H9 (cell line): ENCODE results near the gene RUFY2. TPM values are rescaled to one million over a fixed set of nuclear protein-coding genes. Genes with fewer than 3 reads are reported as not detected.

Experiments
- DNase-seq: peaks from one replicate; pipeline ENCODE4 v3.0.0-alpha.2; 2017
- H2AFZ ChIP-seq: one replicate; pipeline ENCODE4 v1.6.1; 2013; ENCODE audit warnings: mild to moderate bottlenecking, low read length, control low read depth, moderate library complexity
- H2AK5ac ChIP-seq: 2 replicates; pipeline ENCODE4 v1.6.1; 2013; ENCODE audit warnings: low read length, control low read depth, mixed read lengths; ENCODE audit not compliant: insufficient read length
- H2BK120ac ChIP-seq: one replicate; pipeline ENCODE4 v1.6.1; 2013; ENCODE audit warnings: low read depth, mild to moderate bottlenecking, low read length, control low read depth, inconsistent platforms; ENCODE audit not compliant: poor library complexity, severe bottlenecking
- H2BK12ac ChIP-seq: 2 replicates; pipeline ENCODE4 v1.6.1; 2013; ENCODE audit warnings: low read length, control low read depth, mixed read lengths, low read depth; ENCODE audit not compliant: insufficient read length
- H2BK15ac ChIP-seq: 2 replicates; pipeline ENCODE4 v1.6.1; 2013; ENCODE audit warnings: low read depth, low read length, control low read depth
- H2BK20ac ChIP-seq: one replicate; pipeline ENCODE4 v1.6.1; 2013; ENCODE audit warnings: low read depth, mild to moderate bottlenecking, low read length, control low read depth, inconsistent platforms; ENCODE audit not compliant: poor library complexity, severe bottlenecking
- H2BK5ac ChIP-seq: 2 replicates; pipeline ENCODE4 v1.6.1; 2013; ENCODE audit warnings: low read length, control low read depth, mixed read lengths; ENCODE audit not compliant: insufficient read length
- H3K14ac ChIP-seq: 2 replicates; pipeline ENCODE4 v1.6.1; 2013; ENCODE audit warnings: low read length, control low read depth; ENCODE audit not compliant: insufficient read depth
- H3K18ac ChIP-seq: 2 replicates; pipeline ENCODE4 v1.6.1; 2013; ENCODE audit warnings: low read depth, mild to moderate bottlenecking, mixed read lengths, low read length, control low read depth; ENCODE audit not compliant: insufficient read length
- H3K23ac ChIP-seq: 2 replicates; pipeline ENCODE4 v1.6.1; 2013; ENCODE audit warnings: low read length, control low read depth, mixed read lengths, low read depth; ENCODE audit not compliant: insufficient read length
- H3K23me2 ChIP-seq: 2 replicates; pipeline ENCODE4 v1.6.1; 2013; ENCODE audit warnings: low read depth, mild to moderate bottlenecking, mixed read lengths, low read length, control low read depth; ENCODE audit not compliant: insufficient read length, poor library complexity, severe bottlenecking
- H3K27ac ChIP-seq: 2 replicates; pipeline ENCODE4 v1.5.1; 2013; ENCODE audit warnings: low read length, control low read depth, mixed read lengths, low read depth; ENCODE audit not compliant: insufficient read length
- H3K27me3 ChIP-seq: 2 replicates; pipeline ENCODE4 v1.6.1; 2013; ENCODE audit warnings: low read length, control low read depth, inconsistent platforms; ENCODE audit not compliant: insufficient read depth
- H3K4ac ChIP-seq: 2 replicates; pipeline ENCODE4 v1.6.1; 2013; ENCODE audit warnings: low read depth, mild to moderate bottlenecking, control low read depth, inconsistent platforms, low read length, moderate library complexity
- H3K4me1 ChIP-seq: 2 replicates; pipeline ENCODE4 v1.6.1; 2013; ENCODE audit warnings: low read length, control low read depth, inconsistent platforms; ENCODE audit not compliant: insufficient read depth
- H3K4me2 ChIP-seq: 2 replicates; pipeline ENCODE4 v1.6.1; 2013; ENCODE audit warnings: low read length, control low read depth, mixed read lengths; ENCODE audit not compliant: insufficient read length, insufficient read depth
- H3K56ac ChIP-seq: 2 replicates; pipeline ENCODE4 v1.6.1; 2013; ENCODE audit warnings: low read depth, mild to moderate bottlenecking, mixed read lengths, low read length, control low read depth; ENCODE audit not compliant: insufficient read length
- H3K79me1 ChIP-seq: 2 replicates; pipeline ENCODE4 v1.6.1; 2013; ENCODE audit warnings: low read depth, mild to moderate bottlenecking, moderate library complexity, low read length, control low read depth, inconsistent platforms; ENCODE audit not compliant: insufficient read depth, poor library complexity, severe bottlenecking
- H3K79me2 ChIP-seq: 2 replicates; pipeline ENCODE4 v1.6.1; 2013; ENCODE audit warnings: low read length, control low read depth, inconsistent platforms; ENCODE audit not compliant: insufficient read depth
- H3K9ac ChIP-seq: 2 replicates; pipeline ENCODE4 v1.6.1; 2013; ENCODE audit warnings: low read length, control low read depth, mixed read lengths; ENCODE audit not compliant: insufficient read length; ENCODE audit errors: extremely low read depth
- H3K9me3 ChIP-seq: one replicate; pipeline ENCODE4 v1.6.1; 2013; ENCODE audit warnings: low read depth, low read length, inconsistent platforms; ENCODE audit not compliant: control insufficient read depth
- H3T11ph ChIP-seq: one replicate; pipeline ENCODE4 v1.6.1; 2013; ENCODE audit warnings: mild to moderate bottlenecking, low read length, control low read depth, inconsistent platforms
- H4K20me1 ChIP-seq: one replicate; pipeline ENCODE4 v1.6.1; 2013; ENCODE audit not compliant: control insufficient read depth, insufficient read length, insufficient read depth
- H4K5ac ChIP-seq: 2 replicates; pipeline ENCODE4 v1.6.1; 2013; ENCODE audit warnings: low read depth, mild to moderate bottlenecking, mixed read lengths, low read length, control low read depth; ENCODE audit not compliant: insufficient read length
- H4K8ac ChIP-seq: replicated peaks from 2 replicates; pipeline ENCODE4 v1.6.1; 2013; ENCODE audit warnings: low read length, control low read depth, mixed read lengths, low read depth; ENCODE audit not compliant: insufficient read length
- H4K91ac ChIP-seq: 2 replicates; pipeline ENCODE4 v1.6.1; 2013; ENCODE audit warnings: low read depth, mild to moderate bottlenecking, moderate library complexity, mixed read lengths, low read length, control low read depth; ENCODE audit not compliant: insufficient read length
- H3K27ac Mint-ChIP-seq, 3 experiments: 2 replicates in 2 of 3; 3 replicates in 1 of 3; pipeline ENCODE4 v1.8.0; 2020 to 2021; ENCODE audit warnings: mixed read lengths in 3 of 3, mild to moderate bottlenecking in 1 of 3, moderate library complexity in 1 of 3
- H3K27me3 Mint-ChIP-seq: 2 replicates; pipeline ENCODE4 v1.8.0; 2021; ENCODE audit warnings: low read depth, mild to moderate bottlenecking, moderate library complexity, mixed read lengths
- H3K36me3 Mint-ChIP-seq, 3 experiments: 2 replicates in 2 of 3; 3 replicates in 1 of 3; pipeline ENCODE4 v1.8.0; 2020 to 2021; ENCODE audit warnings: low read depth in 3 of 3, mixed read lengths in 3 of 3; ENCODE audit not compliant: insufficient read depth in 1 of 3
- H3K4me1 Mint-ChIP-seq, 2 experiments: 2 replicates each; pipeline ENCODE4 v1.8.0; 2020; ENCODE audit warnings: mixed read lengths in 2 of 2
- H3K4me3 Mint-ChIP-seq, 2 experiments: 2 replicates in 1 of 2; 3 replicates in 1 of 2; pipeline ENCODE4 v1.8.0; 2020 to 2021; ENCODE audit warnings: mild to moderate bottlenecking in 2 of 2, mixed read lengths in 2 of 2, moderate library complexity in 1 of 2
- H3K9me3 Mint-ChIP-seq, 2 experiments: 2 replicates in 1 of 2; 3 replicates in 1 of 2; pipeline ENCODE4 v1.8.0; 2020; ENCODE audit warnings: mild to moderate bottlenecking in 2 of 2, mixed read lengths in 2 of 2, moderate library complexity in 1 of 2
- CTCF ChIP-seq: fragments of 200-600 bp; sonication (generic); conservative IDR thresholded peaks from 3 replicates; pipeline ENCODE4 v1.8.0; 2021; ENCODE audit warnings: antibody characterized with exemption, mild to moderate bottlenecking
- WGBS: extraction: QIAGEN DNeasy Blood & Tissue Kit; methylation state at CpG from one replicate; pipeline ENCODE4 v1.1.7; 2013; ENCODE audit warnings: missing lambda C conversion rate, low lambda C conversion rate, mixed read lengths; ENCODE audit not compliant: insufficient read length; ENCODE audit errors: extremely low coverage; 5-methylcytosine and 5-hydroxymethylcytosine counted together
- total RNA-seq: library from RNA; stranded (reverse); gene quantifications from 2 replicates; pipeline ENCODE4 v1.2.1, GENCODE V29; 2021

RUFY2 gene
- total RNA-seq, 1 experiment from 2014 or later: 14.1 TPM

- Histone ChIP-seq H3K9me3 (no peaks in the 10 kb centered on the region), H4K5ac (no peak overlapping the region), H3K4me1 (no peaks in the 10 kb centered on the region), H3K27me3 (no peaks in the 10 kb centered on the region), H3T11ph (no peak overlapping the region), H3K4ac (no peak overlapping the region), H3K14ac (no peak overlapping the region), H3K79me2 (no peaks in the 10 kb centered on the region), H2BK5ac (no peak overlapping the region), H4K91ac (no peak overlapping the region), H2BK20ac (no peak overlapping the region), H2AFZ (no peak overlapping the region), H2BK120ac (no peak overlapping the region), H3K18ac (no peak overlapping the region), H3K9ac (no peak overlapping the region), H2BK12ac (no peak overlapping the region), H3K23ac (no peak overlapping the region), H4K8ac (no peak overlapping the region), H3K79me1 (no peaks in the 10 kb centered on the region), H3K27ac (no peak overlapping the region), H3K56ac (no peak overlapping the region), H2BK15ac (no peak overlapping the region), H3K4me2 (no peak overlapping the region), H3K23me2 (no peaks in the 10 kb centered on the region), H2AK5ac (no peak overlapping the region), H4K20me1 (no peaks in the 10 kb centered on the region)
- Mint-ChIP-seq H3K9me3 (no peaks in the 10 kb centered on the region), H3K27ac (no peak overlapping the region), H3K27me3 (no peaks in the 10 kb centered on the region), H3K4me3 (no peak overlapping the region), H3K4me1 (peaks cover 5 to 6% of the 10 kb centered on the region in 2 experiments; a peak in 2 of 4 replicates), H3K36me3 (peaks cover 10 to 43% (median 36%) of the 10 kb centered on the region in 3 experiments)
- no peak for DNase-seq
- WGBS: no CpG with 5 or more reads among the region's 2 CpGs
- TF ChIP-seq CTCF: no peak
These were observed 53.5 kb downstream of the RUFY2 start for GRCh38 chr10:68353537-68353936.
